Caco-2 (cell line): ENCODE results near the gene ALK. TPM values are rescaled to one million over a fixed set of nuclear protein-coding genes. Genes with fewer than 3 reads are reported as not detected.

Experiments used
- BruUV-seq: library from RNA; stranded (reverse); fragments of 400-500 nt; replicated peaks from 2 replicates; lab custom pipeline; 2021; lab: Mats Ljungman, UMichigan
- CTCF ChIA-PET: fragments of 300-600 bp; sonication (Branson Sonifier 250); formaldehyde crosslinking; loops from one replicate; lab custom pipeline; 2022; ENCODE audit warnings: antibody characterized with exemption; lab: Charles Lee
- POLR2A ChIA-PET: fragments of 300-600 bp; sonication (Branson Sonifier 250); formaldehyde crosslinking; loops from one replicate; lab custom pipeline; 2022; ENCODE audit warnings: antibody characterized with exemption; lab: Charles Lee
- DNase-seq, 2 experiments: peaks; one replicate each; pipeline versions ENCODE4 v3.0.0 to v3.0.0-alpha.2; 2020 to 2022
- H3K27me3 ChIP-seq: replicated peaks from 2 replicates; pipeline ENCODE4 v1.6.0; 2011; ENCODE audit warnings: low read length; ENCODE audit not compliant: control insufficient read depth, insufficient read depth
- H3K36me3 ChIP-seq: 2 replicates; pipeline ENCODE4 v1.5.1; 2011; ENCODE audit warnings: low read length; ENCODE audit not compliant: control insufficient read depth, insufficient read depth
- H3K4me1 ChIP-seq: fragments of 250-450 bp; sonication (Bioruptor Pico); 2 replicates; pipeline ENCODE4 v1.5.1; 2020; ENCODE audit warnings: mild to moderate bottlenecking
- H3K4me3 ChIP-seq: 2 replicates; pipeline ENCODE4 v1.5.1; 2011; ENCODE audit warnings: low read depth, mild to moderate bottlenecking, control low read depth, low read length
- H3K9me3 ChIP-seq: fragments of 250-450 bp; sonication (Bioruptor Pico); 2 replicates; pipeline ENCODE4 v1.5.1; 2020; ENCODE audit warnings: mild to moderate bottlenecking, moderate library complexity
- H3K27ac Mint-ChIP-seq: one replicate; pipeline ENCODE4 v1.8.0; 2022; ENCODE audit warnings: mixed read lengths; ENCODE audit not compliant: unreplicated experiment
- H3K27me3 Mint-ChIP-seq: one replicate; pipeline ENCODE4 v1.8.0; 2022; ENCODE audit warnings: mixed read lengths; ENCODE audit not compliant: insufficient read depth, unreplicated experiment
- H3K36me3 Mint-ChIP-seq: one replicate; pipeline ENCODE4 v1.8.0; 2022; ENCODE audit warnings: mild to moderate bottlenecking, mixed read lengths; ENCODE audit not compliant: insufficient read depth, unreplicated experiment
- H3K4me1 Mint-ChIP-seq: one replicate; pipeline ENCODE4 v1.8.0; 2022; ENCODE audit warnings: low read depth, mixed read lengths; ENCODE audit not compliant: unreplicated experiment
- H3K4me3 Mint-ChIP-seq: one replicate; pipeline ENCODE4 v1.8.0; 2022; ENCODE audit warnings: mild to moderate bottlenecking, moderate library complexity, mixed read lengths; ENCODE audit not compliant: unreplicated experiment
- H3K9me3 Mint-ChIP-seq: one replicate; pipeline ENCODE4 v1.8.0; 2022; ENCODE audit warnings: mixed read lengths; ENCODE audit not compliant: unreplicated experiment
- intact Hi-C: fragments of 100-400 bp; cut with micrococcal nuclease; formaldehyde crosslinking; loops from one replicate; pipeline ENCODE4 v1.10.0; 2022; ENCODE audit not compliant: unreplicated experiment
- total RNA-seq: library from RNA; stranded (reverse); gene quantifications from 2 replicates; pipeline ENCODE4 v1.2.3, GENCODE V29; 2022
- TF ChIP-seq, protein P1 (sequence below), 2 experiments: fragments of 200-600 bp in 1 of 2; IDR thresholded peaks; 1 replicate in 1 of 2; 2 replicates in 1 of 2; pipeline versions ENCODE4 v1.5.1 to v1.8.0; 2011 to 2022; ENCODE audit warnings: antibody characterized with exemption in 1 of 2, control low read depth in 1 of 2, inconsistent platforms in 1 of 2, low read depth in 1 of 2, low read length in 1 of 2, mild to moderate bottlenecking in 1 of 2, moderate library complexity in 1 of 2; ENCODE audit not compliant: insufficient read depth in 1 of 2, severe bottlenecking in 1 of 2, unreplicated experiment in 1 of 2

ALK gene
- total RNA-seq, 1 experiment from 2014 or later, result 0.11 TPM

DNA sequence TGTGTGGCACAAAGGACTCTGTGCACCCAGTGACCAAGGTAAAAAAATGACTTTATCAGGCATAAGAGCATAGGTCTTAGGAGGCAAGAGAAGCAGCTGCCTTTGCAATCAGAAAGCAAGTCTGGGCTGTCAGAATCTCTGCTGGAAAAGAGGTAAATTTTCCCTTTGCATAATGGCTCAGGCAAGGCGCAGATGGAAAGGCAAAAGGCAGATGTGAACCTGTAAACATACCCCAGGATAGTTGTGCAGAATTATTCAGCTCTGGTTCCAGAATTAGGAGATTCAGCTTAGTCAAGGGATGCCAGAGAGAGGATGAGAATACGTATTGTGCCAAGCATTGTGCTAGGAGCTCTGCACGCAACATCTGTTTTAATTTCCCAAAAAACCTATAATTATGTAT lies 547.5 kb downstream of the ALK start:
- ChIA-PET CTCF (no interaction called here), POLR2A (no interaction called here)
- no peak overlapping the region for H3K27ac Mint-ChIP-seq
- intact Hi-C loops, result no loop called here
- H3K4me3 ChIP-seq, result no peak overlapping the region
- no peaks in the 10 kb centered on the region for H3K9me3 Mint-ChIP-seq
- no peaks in the 10 kb centered on the region for H3K27me3 ChIP-seq
- no peaks in the 10 kb centered on the region for H3K4me1 Mint-ChIP-seq
- no peaks in the 10 kb centered on the region for H3K9me3 ChIP-seq
- no peaks in the 10 kb centered on the region for H3K36me3 Mint-ChIP-seq
- BruUV-seq, result no TSS peak
- TF ChIP-seq, protein P1, sequence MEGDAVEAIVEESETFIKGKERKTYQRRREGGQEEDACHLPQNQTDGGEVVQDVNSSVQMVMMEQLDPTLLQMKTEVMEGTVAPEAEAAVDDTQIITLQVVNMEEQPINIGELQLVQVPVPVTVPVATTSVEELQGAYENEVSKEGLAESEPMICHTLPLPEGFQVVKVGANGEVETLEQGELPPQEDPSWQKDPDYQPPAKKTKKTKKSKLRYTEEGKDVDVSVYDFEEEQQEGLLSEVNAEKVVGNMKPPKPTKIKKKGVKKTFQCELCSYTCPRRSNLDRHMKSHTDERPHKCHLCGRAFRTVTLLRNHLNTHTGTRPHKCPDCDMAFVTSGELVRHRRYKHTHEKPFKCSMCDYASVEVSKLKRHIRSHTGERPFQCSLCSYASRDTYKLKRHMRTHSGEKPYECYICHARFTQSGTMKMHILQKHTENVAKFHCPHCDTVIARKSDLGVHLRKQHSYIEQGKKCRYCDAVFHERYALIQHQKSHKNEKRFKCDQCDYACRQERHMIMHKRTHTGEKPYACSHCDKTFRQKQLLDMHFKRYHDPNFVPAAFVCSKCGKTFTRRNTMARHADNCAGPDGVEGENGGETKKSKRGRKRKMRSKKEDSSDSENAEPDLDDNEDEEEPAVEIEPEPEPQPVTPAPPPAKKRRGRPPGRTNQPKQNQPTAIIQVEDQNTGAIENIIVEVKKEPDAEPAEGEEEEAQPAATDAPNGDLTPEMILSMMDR (IDR thresholded peaks at IDR 0.05; ENCODE audit: insufficient read depth in 1 of 2, low read depth in 1 of 2, low read length in 1 of 2, severe bottlenecking in 1 of 2, unreplicated experiment in 1 of 2), result no peak
- H3K4me3 Mint-ChIP-seq, result no peak overlapping the region
- peaks cover 26% of the 10 kb centered on the region for H3K27me3 Mint-ChIP-seq
- no peaks in the 10 kb centered on the region for H3K36me3 ChIP-seq
- no peaks in the 10 kb centered on the region; the same call in 1 of the 2 replicates for H3K4me1 ChIP-seq
- no peak for DNase-seq

DNA sequence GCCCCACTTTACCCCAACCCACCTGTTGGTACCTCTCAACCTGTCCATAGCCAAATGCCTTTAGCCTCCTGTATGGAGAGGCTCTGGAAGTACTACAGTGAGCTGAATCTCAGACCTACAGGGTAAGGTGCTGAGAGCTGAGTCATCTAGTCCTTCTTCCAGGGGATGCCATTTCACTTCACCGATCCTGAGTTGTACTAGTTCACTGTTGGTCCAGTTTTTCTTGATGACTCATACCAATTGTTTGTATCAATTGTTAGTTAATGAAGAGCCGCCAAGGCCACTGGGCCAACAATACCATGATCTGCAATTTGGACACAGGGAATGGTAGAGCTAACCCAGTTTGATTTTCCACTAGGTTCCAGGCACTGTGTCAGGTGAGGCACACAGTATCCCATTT lies 549.2 kb downstream of the ALK start:
- H3K4me1 Mint-ChIP-seq, result no peaks in the 10 kb centered on the region

DNA sequence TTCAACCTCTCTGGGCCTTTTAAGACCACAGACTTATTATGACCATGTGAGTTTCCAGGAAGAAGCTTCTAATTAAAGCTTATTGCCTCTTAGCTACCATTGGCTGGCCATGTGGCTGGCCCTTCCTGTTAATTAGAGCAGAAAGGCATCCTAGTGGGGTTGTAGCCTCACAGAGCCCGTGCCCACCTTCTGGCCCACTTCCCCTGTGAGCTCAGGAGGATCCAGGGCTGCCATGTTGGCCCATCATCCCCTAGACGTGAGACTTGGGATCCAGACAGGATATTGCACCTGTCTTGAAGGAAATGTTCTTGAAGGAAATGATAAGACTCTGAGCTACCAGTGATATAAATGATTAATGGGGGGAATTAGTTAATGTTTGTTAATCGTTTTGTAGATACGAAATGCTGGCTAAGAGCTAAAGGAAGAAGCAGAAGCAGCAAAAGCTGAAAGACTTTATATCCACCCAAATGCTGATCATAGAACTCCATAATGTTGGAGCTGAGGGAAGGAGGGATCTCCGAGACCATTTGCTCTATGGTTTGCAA lies 550.7 kb downstream of the ALK start:
- BruUV-seq, result no TSS peak
- CTCF ChIA-PET, result no interaction called here

More for the DNA sequence above, 549.2 kb downstream of the ALK start:
- Mint-ChIP-seq H3K9me3 (no peaks in the 10 kb centered on the region), H3K27me3 (peaks cover 26% of the 10 kb centered on the region), H3K4me3 (no peak overlapping the region), H3K27ac (no peak overlapping the region), H3K36me3 (no peaks in the 10 kb centered on the region)
- intact Hi-C loops, result no loop called here
- no peaks in the 10 kb centered on the region for H3K9me3 ChIP-seq
- no peaks in the 10 kb centered on the region for H3K36me3 ChIP-seq
- ChIA-PET POLR2A (no interaction called here), CTCF (no interaction called here)
- no peak for DNase-seq
- H3K27me3 ChIP-seq, result no peaks in the 10 kb centered on the region
- H3K4me1 ChIP-seq, result no peaks in the 10 kb centered on the region; the same call in 1 of the 2 replicates
- BruUV-seq, result no TSS peak
- no peak overlapping the region for H3K4me3 ChIP-seq
- TF ChIP-seq, protein P1 (IDR thresholded peaks at IDR 0.05; ENCODE audit: insufficient read depth in 1 of 2, low read depth in 1 of 2, low read length in 1 of 2, severe bottlenecking in 1 of 2, unreplicated experiment in 1 of 2), result no peak

More for the DNA sequence above, 550.7 kb downstream of the ALK start:
- Histone ChIP-seq H3K36me3 (no peaks in the 10 kb centered on the region), H3K9me3 (no peaks in the 10 kb centered on the region), H3K27me3 (no peaks in the 10 kb centered on the region), H3K4me1 (no peaks in the 10 kb centered on the region; the same call in 1 of the 2 replicates), H3K4me3 (no peak overlapping the region)
- no peaks in the 10 kb centered on the region for H3K9me3 Mint-ChIP-seq
- intact Hi-C loops, result no loop called here
- POLR2A ChIA-PET, result no interaction called here
- DNase-seq, result no peak
- peaks cover 27% of the 10 kb centered on the region for H3K27me3 Mint-ChIP-seq
- no peak overlapping the region for H3K4me3 Mint-ChIP-seq
- H3K36me3 Mint-ChIP-seq, result no peaks in the 10 kb centered on the region
- no peak overlapping the region for H3K27ac Mint-ChIP-seq
- TF ChIP-seq, protein P1 (IDR thresholded peaks at IDR 0.05; ENCODE audit: insufficient read depth in 1 of 2, low read depth in 1 of 2, low read length in 1 of 2, severe bottlenecking in 1 of 2, unreplicated experiment in 1 of 2), result no peak
- no peaks in the 10 kb centered on the region for H3K4me1 Mint-ChIP-seq
